Gastroesophageal sphincter (tissue), 4 donors: ENCODE measurements around the gene PLEKHG3. TPM values are rescaled to one million over a fixed set of nuclear protein-coding genes. Genes with fewer than 3 reads are reported as not detected.

Experiments used
- ATAC-seq: fragments of 150-250 bp; one replicate; pipeline ENCODE4 v1.9.1; 2016; ENCODE audit warnings: mild to moderate bottlenecking, moderate library complexity
- H3K27ac ChIP-seq, 4 donors: fragments of 200-600 bp; sonication (generic) in 3 of 4; 1 replicate in 3 of 4; 2 replicates in 1 of 4; pipeline ENCODE4 v1.5.1; 2016 to 2019
- H3K27me3 ChIP-seq: fragments of 200-600 bp; sonication (generic); one replicate; pipeline ENCODE4 v1.5.1; 2019
- H3K36me3 ChIP-seq, 2 donors: fragments of 200-600 bp; sonication (generic); one replicate each; pipeline ENCODE4 v1.5.1; 2019; ENCODE audit warnings: control low read depth in 1 of 2
- H3K4me1 ChIP-seq, 3 donors: fragments of 200-600 bp; sonication (generic); 1 replicate in 2 of 3; 2 replicates in 1 of 3; pipeline ENCODE4 v1.5.1; 2016 to 2019; ENCODE audit warnings: control low read depth in 2 of 3
- H3K4me3 ChIP-seq, 2 donors: fragments of 200-600 bp; sonication (generic); one replicate each; pipeline ENCODE4 v1.5.1; 2019; ENCODE audit warnings: mild to moderate bottlenecking in 1 of 2, moderate library complexity in 1 of 2
- H3K9me3 ChIP-seq, 3 donors: fragments of 200-600 bp; sonication (generic); one replicate each; pipeline ENCODE4 v1.5.1; 2017 to 2019; ENCODE audit warnings: control low read depth in 2 of 3
- EP300 ChIP-seq: sonication (generic); formaldehyde crosslinking; IDR thresholded peaks from one replicate; pipeline ENCODE4 v1.6.1; 2017; ENCODE audit warnings: antibody characterized with exemption, mild to moderate bottlenecking
- POLR2A ChIP-seq, 2 donors: fragments of 450-650 bp; IDR thresholded peaks; one replicate each; pipeline ENCODE4 v1.6.1; 2017; ENCODE audit warnings: antibody characterized with exemption in 2 of 2, mild to moderate bottlenecking in 2 of 2, moderate library complexity in 1 of 2
- POLR2AphosphoS5 ChIP-seq: sonication (generic); formaldehyde crosslinking; IDR thresholded peaks from one replicate; pipeline ENCODE4 v1.6.1; 2017; ENCODE audit warnings: antibody characterized with exemption
- WGBS, 2 donors: methylation state at CpG; one replicate each; pipeline ENCODE4 v1.1.5; 2018; ENCODE audit warnings: low coverage in 1 of 2; 5-methylcytosine and 5-hydroxymethylcytosine counted together
- total RNA-seq, 4 donors: library from RNA; depleted of rRNA; stranded (reverse); fragments of >200 nt; gene quantifications; one replicate each; pipeline ENCODE4 v1.1.0, GENCODE V29; 2016
- TF ChIP-seq, protein P1 (sequence below), 4 experiments: fragments of 200-600 bp in 2 of 4; fragments of 450-650 bp in 2 of 4; sonication (generic) in 1 of 4; IDR thresholded peaks; one replicate each; pipeline ENCODE4 v1.5.1; 2017 to 2019; ENCODE audit warnings: antibody characterized with exemption in 4 of 4, mild to moderate bottlenecking in 2 of 4, moderate library complexity in 2 of 4

The PLEKHG3 gene
- total RNA-seq, 4 donors from 2014 or later: 44.2 to 79.4 (median 57.7) TPM

DNA sequence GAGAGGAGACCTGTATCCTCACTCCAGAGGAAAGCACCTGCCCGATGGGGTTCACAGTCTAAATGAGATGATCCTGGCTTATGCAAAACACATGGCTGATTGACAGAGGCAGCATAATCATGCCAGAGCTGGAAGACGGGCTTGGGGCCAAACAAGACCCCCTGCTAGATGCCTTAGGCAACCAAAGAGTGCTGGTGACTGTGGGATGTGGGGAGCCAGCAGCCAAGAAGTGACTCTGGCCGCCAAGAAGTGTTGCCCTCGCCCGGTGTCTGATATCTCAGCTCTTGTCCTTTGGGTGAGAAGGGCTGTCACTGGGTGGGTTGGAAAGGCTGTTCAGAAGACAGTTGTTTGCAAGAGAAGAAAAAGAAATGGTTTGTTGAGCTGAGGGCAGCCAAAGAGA is 56.7 kb downstream of the PLEKHG3 start:
- H3K27ac ChIP-seq: no peak overlapping the region

DNA sequence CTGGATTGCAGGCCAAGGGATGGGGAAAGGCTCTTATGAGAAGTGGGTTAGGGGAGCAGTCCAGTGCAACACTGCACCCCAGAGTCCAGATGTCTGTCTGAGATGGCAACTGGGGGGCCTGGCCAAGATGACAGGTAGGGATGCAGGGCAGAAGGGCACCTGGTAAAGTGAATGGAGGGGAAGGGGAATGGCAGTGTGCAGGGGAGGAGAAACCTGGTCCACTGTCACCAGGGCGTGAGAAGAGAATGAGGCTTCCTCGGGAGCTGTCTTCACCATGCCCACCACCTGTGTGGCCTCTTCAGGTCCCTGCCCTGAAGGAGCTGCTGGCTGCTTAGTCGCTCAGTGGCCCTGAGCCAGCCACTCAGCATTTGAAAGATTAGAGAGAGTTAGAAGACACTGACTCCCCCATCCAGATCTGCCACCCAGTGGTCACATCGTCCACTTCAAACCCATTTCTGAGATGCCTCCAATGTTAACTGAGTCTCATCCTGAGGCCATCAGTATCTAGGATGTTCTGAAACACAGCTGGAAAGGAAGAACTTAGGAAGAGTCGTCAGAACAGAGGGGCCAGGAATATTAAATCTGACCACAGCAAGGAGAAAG is 57.3 kb downstream of the PLEKHG3 start:
- H3K4me1 ChIP-seq: peaks cover 0 to 74% (median 15%) of the 10 kb centered on the region in 3 donors
- WGBS, 2 donors: 28 to 33% methylated on average over 4 to 5 of the region's 5 CpGs

More for the DNA sequence above, 56.7 kb downstream of the PLEKHG3 start:
- peaks cover 0 to 74% (median 15%) of the 10 kb centered on the region in 3 donors for H3K4me1 ChIP-seq
- 50 to 71% methylated on average over 1 to 5 of the region's 5 CpGs for WGBS, 2 donors
- H3K27me3 ChIP-seq: no peaks in the 10 kb centered on the region
- H3K36me3 ChIP-seq: no peaks in the 10 kb centered on the region
- no peak for ATAC-seq
- no peak for TF ChIP-seq POLR2AphosphoS5
- TF ChIP-seq POLR2A (IDR thresholded peaks at IDR 0.05): no peak
- TF ChIP-seq, protein P1, sequence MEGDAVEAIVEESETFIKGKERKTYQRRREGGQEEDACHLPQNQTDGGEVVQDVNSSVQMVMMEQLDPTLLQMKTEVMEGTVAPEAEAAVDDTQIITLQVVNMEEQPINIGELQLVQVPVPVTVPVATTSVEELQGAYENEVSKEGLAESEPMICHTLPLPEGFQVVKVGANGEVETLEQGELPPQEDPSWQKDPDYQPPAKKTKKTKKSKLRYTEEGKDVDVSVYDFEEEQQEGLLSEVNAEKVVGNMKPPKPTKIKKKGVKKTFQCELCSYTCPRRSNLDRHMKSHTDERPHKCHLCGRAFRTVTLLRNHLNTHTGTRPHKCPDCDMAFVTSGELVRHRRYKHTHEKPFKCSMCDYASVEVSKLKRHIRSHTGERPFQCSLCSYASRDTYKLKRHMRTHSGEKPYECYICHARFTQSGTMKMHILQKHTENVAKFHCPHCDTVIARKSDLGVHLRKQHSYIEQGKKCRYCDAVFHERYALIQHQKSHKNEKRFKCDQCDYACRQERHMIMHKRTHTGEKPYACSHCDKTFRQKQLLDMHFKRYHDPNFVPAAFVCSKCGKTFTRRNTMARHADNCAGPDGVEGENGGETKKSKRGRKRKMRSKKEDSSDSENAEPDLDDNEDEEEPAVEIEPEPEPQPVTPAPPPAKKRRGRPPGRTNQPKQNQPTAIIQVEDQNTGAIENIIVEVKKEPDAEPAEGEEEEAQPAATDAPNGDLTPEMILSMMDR (IDR thresholded peaks at IDR 0.05): no peak
- TF ChIP-seq EP300: no peak
- no peaks in the 10 kb centered on the region for H3K9me3 ChIP-seq
- no peak overlapping the region for H3K4me3 ChIP-seq

DNA sequence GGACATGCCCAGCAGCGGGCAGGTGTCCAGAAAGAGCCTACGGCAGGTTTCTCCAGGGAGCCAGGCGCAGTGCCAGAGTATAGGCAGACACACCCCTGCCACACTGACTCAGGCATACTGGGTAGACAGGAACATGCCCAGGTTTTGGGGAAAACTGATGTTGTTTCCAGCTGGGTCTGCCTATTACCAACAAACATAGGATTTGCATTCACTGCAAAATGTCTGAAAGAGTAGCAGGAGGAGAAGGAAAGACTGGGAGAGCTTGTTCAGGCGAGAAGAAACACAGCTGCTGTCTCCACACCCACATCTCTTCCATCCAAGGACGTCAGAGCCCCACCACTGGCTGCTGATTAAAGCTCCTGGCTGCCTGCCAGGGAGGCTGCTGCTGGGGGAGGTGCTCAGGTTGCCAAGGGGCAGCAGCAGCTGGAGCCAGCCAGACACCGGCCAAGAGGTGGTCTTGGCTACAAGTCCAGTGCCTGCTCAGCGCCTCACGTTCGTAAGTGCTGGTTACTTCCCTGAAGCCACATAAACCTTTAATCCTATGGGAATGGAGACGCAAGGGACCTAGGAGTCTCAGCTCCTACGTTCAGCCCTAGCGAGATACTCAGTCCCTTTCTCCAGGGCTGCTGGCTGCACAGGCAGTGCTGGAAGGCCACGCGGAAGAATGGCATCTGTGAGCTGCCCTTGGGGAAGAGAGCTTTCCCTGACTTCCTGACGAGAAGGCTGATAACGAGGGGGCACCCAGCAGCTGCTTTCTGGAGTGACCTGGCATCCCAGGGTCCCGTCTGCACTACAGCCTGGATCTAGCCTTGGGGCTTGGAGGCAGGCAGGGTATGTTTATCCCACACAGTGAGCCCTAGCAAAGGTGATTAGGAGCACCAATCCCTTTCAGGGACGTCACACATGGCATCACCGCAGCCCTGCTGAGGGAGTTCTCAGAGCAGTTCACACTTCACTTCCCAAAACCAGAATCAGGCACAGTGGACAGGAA is 58.1 kb downstream of the PLEKHG3 start:
- no peaks in the 10 kb centered on the region for H3K9me3 ChIP-seq
- peaks cover 0 to 71% (median 15%) of the 10 kb centered on the region in 3 donors for H3K4me1 ChIP-seq
- 9 to 21% methylated on average over 5 to 10 of the region's 19 CpGs for WGBS, 2 donors

More for the DNA sequence above, 57.3 kb downstream of the PLEKHG3 start:
- TF ChIP-seq EP300: no peak
- TF ChIP-seq, protein P1 (IDR thresholded peaks at IDR 0.05): peak in 1 of 4 experiments; percentile 10
- ATAC-seq: no peak
- H3K4me3 ChIP-seq: no peak overlapping the region
- no peaks in the 10 kb centered on the region for H3K9me3 ChIP-seq
- no peaks in the 10 kb centered on the region for H3K36me3 ChIP-seq
- no peaks in the 10 kb centered on the region for H3K27me3 ChIP-seq
- peak overlapping the region in 3 of 4 donors; percentile 67 to 80 (median 77) for H3K27ac ChIP-seq

DNA sequence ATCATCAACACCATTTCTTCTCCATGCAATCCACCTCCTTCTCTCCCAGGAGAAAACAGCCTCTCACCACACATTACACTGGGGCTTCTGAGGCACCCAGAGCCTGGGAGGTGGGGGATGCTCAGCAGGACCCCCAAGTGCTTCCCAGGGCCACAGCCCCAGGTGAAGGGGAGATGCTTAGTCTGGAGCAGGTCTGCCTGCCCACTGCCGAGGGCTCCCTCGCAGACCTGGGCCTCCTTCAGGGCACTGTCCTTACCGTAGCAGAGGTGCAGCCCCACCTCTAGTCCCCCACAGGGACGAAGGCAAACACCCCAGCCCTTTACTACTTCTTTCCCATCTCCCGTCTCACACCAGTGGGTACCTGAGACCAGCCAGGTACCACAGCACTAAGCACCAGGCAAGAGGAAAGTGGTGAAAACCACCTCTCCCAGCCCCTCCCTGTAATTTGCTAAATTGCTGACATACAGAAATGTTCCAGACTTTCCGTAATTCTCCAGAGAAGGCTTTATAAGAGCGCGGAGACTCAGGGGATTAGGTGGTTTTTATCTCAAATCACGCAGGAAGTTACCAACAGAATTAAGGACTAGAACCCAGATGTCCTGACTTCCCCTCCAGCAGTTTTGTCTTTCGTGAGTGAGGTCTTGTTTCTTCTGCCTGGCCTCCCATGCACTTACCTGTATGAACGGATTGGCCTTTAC is 59.0 kb downstream of the PLEKHG3 start:
- TF ChIP-seq, protein P1 (IDR thresholded peaks at IDR 0.05): no peak
- TF ChIP-seq POLR2A (IDR thresholded peaks at IDR 0.05) (no peak), POLR2AphosphoS5 (no peak), EP300 (no peak)
- H3K9me3 ChIP-seq: no peaks in the 10 kb centered on the region
- H3K27ac ChIP-seq: peak overlapping the region in 3 of 4 donors; percentile 67 to 80 (median 77)
- no peak for ATAC-seq
- no peaks in the 10 kb centered on the region for H3K27me3 ChIP-seq
- H3K36me3 ChIP-seq: no peaks in the 10 kb centered on the region
- H3K4me3 ChIP-seq: no peak overlapping the region
- 83 to 93% methylated on average over 1 to 3 of the region's 11 CpGs for WGBS, 2 donors
- H3K4me1 ChIP-seq: peaks cover 0 to 62% (median 15%) of the 10 kb centered on the region in 3 donors

More for the DNA sequence above, 58.1 kb downstream of the PLEKHG3 start:
- no peaks in the 10 kb centered on the region for H3K36me3 ChIP-seq
- peak overlapping the region in 1 of 2 donors; percentile 20 for H3K4me3 ChIP-seq
- TF ChIP-seq EP300 (no peak), POLR2A (IDR thresholded peaks at IDR 0.05) (no peak), POLR2AphosphoS5 (peak; percentile 57)
- TF ChIP-seq, protein P1 (IDR thresholded peaks at IDR 0.05): no peak
- ATAC-seq: peak; percentile 41
- H3K27me3 ChIP-seq: no peaks in the 10 kb centered on the region
- peak overlapping the region in 3 of 4 donors; percentile 67 to 80 (median 77) for H3K27ac ChIP-seq
